HepG2 (cell line): Measurements from ENCODE around the gene INSYN2B. TPM values are rescaled to one million over a fixed set of nuclear protein-coding genes. Genes with fewer than 3 reads are reported as not detected.

ENCODE experiments used
- ATAC-seq: fragments of 200-7000 bp; cut with Tn5 transposase; 3 replicates; pipeline ENCODE4 v1.9.1; 2020; ENCODE audit warnings: mild to moderate bottlenecking, moderate library complexity
- BruUV-seq: library from RNA; stranded (reverse); fragments of 400-500 nt; replicated peaks from 2 replicates; lab custom pipeline; 2021; lab: Mats Ljungman, UMichigan
- CTCF ChIA-PET: fragments of 300-600 bp; formaldehyde crosslinking; extraction: SDS; loops from one replicate; lab custom pipeline; 2021; ENCODE audit warnings: low total read pairs, inconsistent platforms, low intra/inter-chr PET ratio; lab: Yijun Ruan, JAX
- POLR2A ChIA-PET: fragments of 350-600 bp; sonication (Branson Sonifier 250); formaldehyde crosslinking; loops from one replicate; lab custom pipeline; 2020; ENCODE audit warnings: antibody characterized with exemption, inconsistent platforms; lab: Yijun Ruan, JAX
- DNase-seq: peaks from one replicate; pipeline ENCODE4 v3.0.0-alpha.2; 2015; ENCODE audit warnings: low spot score
- FAIRE-seq: peaks from 3 replicates; lab custom pipeline; 2011; peaks lifted over from hg19 to GRCh38; lab: Jason Lieb, UNC
- H2AFZ ChIP-seq: one replicate; pipeline ENCODE4 v1.6.1; 2011; ENCODE audit warnings: low read length, inconsistent platforms
- H3K27ac ChIP-seq: fragments of 300-600 bp; 3 replicates; pipeline ENCODE4 v1.8.0; 2011; ENCODE audit warnings: mixed run types, mild to moderate bottlenecking, mixed read lengths, low read length, inconsistent platforms; ENCODE audit not compliant: insufficient read depth; ENCODE audit errors: extremely low read length
- H3K27me3 ChIP-seq, 2 experiments: fragments of 200-600 bp in 1 of 2; 2 replicates in 1 of 2; 3 replicates in 1 of 2; pipeline versions ENCODE4 v1.6.0 to v1.8.0; 2011; ENCODE audit warnings: low read length in 2 of 2, mild to moderate bottlenecking in 2 of 2, moderate library complexity in 2 of 2, inconsistent platforms in 1 of 2; ENCODE audit not compliant: insufficient read depth in 2 of 2, control insufficient read depth in 1 of 2
- H3K36me3 ChIP-seq, 2 experiments: fragments of 200-600 bp in 1 of 2; replicated peaks in 1 of 2; 2 replicates in 1 of 2; 3 replicates in 1 of 2; pipeline versions ENCODE4 v1.5.1 to v1.8.0; 2011; ENCODE audit warnings: low read length in 2 of 2, inconsistent platforms in 1 of 2; ENCODE audit not compliant: insufficient read depth in 2 of 2, control insufficient read depth in 1 of 2
- H3K4me1 ChIP-seq: 2 replicates; pipeline ENCODE4 v1.5.1; 2012; ENCODE audit warnings: low read length, inconsistent platforms; ENCODE audit not compliant: insufficient read depth
- H3K4me2 ChIP-seq: 2 replicates; pipeline ENCODE4 v1.6.0; 2011; ENCODE audit warnings: low read depth, low read length, inconsistent platforms
- H3K4me3 ChIP-seq, 3 experiments: fragments of 200-600 bp in 1 of 3; sonication (generic), shearing (Covaris generic) in 1 of 3; replicated peaks in 1 of 3; 2 replicates each; pipeline ENCODE4 v1.5.1; 2011 to 2016; ENCODE audit warnings: low read length in 3 of 3, inconsistent platforms in 2 of 3, low read depth in 2 of 3, mild to moderate bottlenecking in 2 of 3, control low read depth in 1 of 3, mixed read lengths in 1 of 3; ENCODE audit not compliant: insufficient read depth in 1 of 3
- H3K79me2 ChIP-seq: one replicate; pipeline ENCODE4 v1.6.1; 2011; ENCODE audit warnings: low read length, inconsistent platforms; ENCODE audit not compliant: insufficient read depth
- H3K9ac ChIP-seq: 2 replicates; pipeline ENCODE4 v1.6.0; 2011; ENCODE audit warnings: mild to moderate bottlenecking, low read depth, low read length, inconsistent platforms; ENCODE audit not compliant: insufficient read depth
- H3K9me3 ChIP-seq: 2 replicates; pipeline ENCODE4 v1.5.1; 2012; ENCODE audit warnings: mild to moderate bottlenecking, low read length
- H4K20me1 ChIP-seq: 2 replicates; pipeline ENCODE4 v1.6.0; 2011; ENCODE audit warnings: inconsistent platforms, mild to moderate bottlenecking, low read length, moderate library complexity; ENCODE audit not compliant: insufficient read depth
- ARNT ChIP-seq: fragments of 450-650 bp; IDR thresholded peaks from 2 replicates; pipeline ENCODE4 v1.6.1; 2017
- ELF4 ChIP-seq: sonication (generic); formaldehyde crosslinking; IDR thresholded peaks from 2 replicates; pipeline ENCODE4 v1.5.0; 2020; ENCODE audit warnings: missing genetic modification reagents, mild to moderate bottlenecking, moderate library complexity, borderline replicate concordance
- MED1 ChIP-seq: sonication (generic); formaldehyde crosslinking; IDR thresholded peaks from 2 replicates; pipeline ENCODE4 v1.4.0; 2020; ENCODE audit warnings: missing genetic modification reagents
- PHF21A ChIP-seq: sonication (generic); formaldehyde crosslinking; IDR thresholded peaks from 2 replicates; pipeline ENCODE4 v1.5.0; 2020; ENCODE audit warnings: mild to moderate bottlenecking, missing genetic modification reagents
- SRSF9 ChIP-seq: fragments of 200-400 bp; formaldehyde crosslinking; IDR thresholded peaks from 2 replicates; pipeline ENCODE4 v1.6.1; 2018; ENCODE audit warnings: borderline replicate concordance, mild to moderate bottlenecking, low read depth, low read length; ENCODE audit not compliant: insufficient read depth, poor library complexity, severe bottlenecking
- ZNF17 ChIP-seq: sonication (generic); formaldehyde crosslinking; IDR thresholded peaks from 2 replicates; pipeline ENCODE4 v1.5.0; 2020; ENCODE audit warnings: mild to moderate bottlenecking, missing genetic modification reagents
- WGBS: methylation state at CpG from one replicate; pipeline ENCODE4 v1.1.6; 2017; ENCODE audit warnings: low lambda C conversion rate; 5-methylcytosine and 5-hydroxymethylcytosine counted together
- in situ Hi-C: cut with HindIII; loops from 2 replicates; pipeline ENCODE4 v1.10.0; 2017; ENCODE audit warnings: low pct_unique_long_range_greater_than_20kb; ENCODE audit not compliant: extremely low pct_ligation_motif_present
- intact Hi-C: fragments of 100-400 bp; cut with micrococcal nuclease; formaldehyde crosslinking; loops from one replicate; pipeline ENCODE4 v1.10.0; 2022; ENCODE audit not compliant: unreplicated experiment
- polyA plus RNA-seq, 8 experiments: library from polyadenylated mRNA; depleted of rRNA in 3 of 8; stranded (reverse) in 7 of 8; unstranded in 1 of 8; fragments of >200 nt; fragmentation: Illumina TruSeq in 4 of 8; extraction: Trizol in 4 of 8; gene quantifications; 2 replicates each; pipeline versions ENCODE4 v1.2.1 to v1.2.3, GENCODE V29; 2011 to 2016; ENCODE audit warnings: low read depth in 4 of 8, missing spikeins in 1 of 8, mixed read lengths in 1 of 8; ENCODE audit not compliant: insufficient read depth in 1 of 8
- total RNA-seq, 5 experiments: library from RNA; depleted of rRNA; stranded (reverse); fragments of >200 nt; fragmentation: Illumina TruSeq; extraction: Trizol; gene quantifications; 2 replicates each; pipeline ENCODE4 v1.2.3, GENCODE V29; 2016; ENCODE audit warnings: low read depth in 1 of 5
- TF ChIP-seq, protein P1 (sequence below): sonication (generic); formaldehyde crosslinking; IDR thresholded peaks from 2 replicates; pipeline ENCODE4 v1.4.0; 2020; ENCODE audit warnings: missing genetic modification reagents
- TF ChIP-seq, protein P2 (sequence below): sonication (generic); formaldehyde crosslinking; IDR thresholded peaks from 2 replicates; pipeline ENCODE4 v1.8.0; 2022; ENCODE audit warnings: low read depth, missing genetic modification reagents

INSYN2B gene
- total and polyA plus RNA-seq, 2 of the 13 experiments (the other 11 are each of a cell fraction or from before 2014, with no cell fraction given) = not detected

GRCh38 chr5:169864483-169864882, 115.8 kb downstream of the INSYN2B start:
- Histone ChIP-seq H3K9ac (no peak overlapping the region), H3K4me3 (no peak overlapping the region), H3K79me2 (no peaks in the 10 kb centered on the region), H3K27ac (no peak overlapping the region), H3K4me1 (no peaks in the 10 kb centered on the region), H3K36me3 (no peaks in the 10 kb centered on the region), H3K27me3 (no peaks in the 10 kb centered on the region; a peak in 1 of 5 replicates), H3K4me2 (no peak overlapping the region), H3K9me3 (no peaks in the 10 kb centered on the region), H4K20me1 (no peaks in the 10 kb centered on the region), H2AFZ (no peak overlapping the region)
- no TSS peak for BruUV-seq
- FAIRE-seq (no peak), ATAC-seq (no peak), DNase-seq (no peak)
- TF ChIP-seq PHF21A (CRISPR knock-in tag) (no peak), MED1 (no peak), ARNT (no peak), ZNF17 (no peak), ELF4 (CRISPR knock-in tag) (no peak), SRSF9 (no peak)
- TF ChIP-seq, protein P1, sequence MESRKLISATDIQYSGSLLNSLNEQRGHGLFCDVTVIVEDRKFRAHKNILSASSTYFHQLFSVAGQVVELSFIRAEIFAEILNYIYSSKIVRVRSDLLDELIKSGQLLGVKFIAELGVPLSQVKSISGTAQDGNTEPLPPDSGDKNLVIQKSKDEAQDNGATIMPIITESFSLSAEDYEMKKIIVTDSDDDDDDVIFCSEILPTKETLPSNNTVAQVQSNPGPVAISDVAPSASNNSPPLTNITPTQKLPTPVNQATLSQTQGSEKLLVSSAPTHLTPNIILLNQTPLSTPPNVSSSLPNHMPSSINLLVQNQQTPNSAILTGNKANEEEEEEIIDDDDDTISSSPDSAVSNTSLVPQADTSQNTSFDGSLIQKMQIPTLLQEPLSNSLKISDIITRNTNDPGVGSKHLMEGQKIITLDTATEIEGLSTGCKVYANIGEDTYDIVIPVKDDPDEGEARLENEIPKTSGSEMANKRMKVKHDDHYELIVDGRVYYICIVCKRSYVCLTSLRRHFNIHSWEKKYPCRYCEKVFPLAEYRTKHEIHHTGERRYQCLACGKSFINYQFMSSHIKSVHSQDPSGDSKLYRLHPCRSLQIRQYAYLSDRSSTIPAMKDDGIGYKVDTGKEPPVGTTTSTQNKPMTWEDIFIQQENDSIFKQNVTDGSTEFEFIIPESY (CRISPR knock-in tag) = no peak
- TF ChIP-seq, protein P2, sequence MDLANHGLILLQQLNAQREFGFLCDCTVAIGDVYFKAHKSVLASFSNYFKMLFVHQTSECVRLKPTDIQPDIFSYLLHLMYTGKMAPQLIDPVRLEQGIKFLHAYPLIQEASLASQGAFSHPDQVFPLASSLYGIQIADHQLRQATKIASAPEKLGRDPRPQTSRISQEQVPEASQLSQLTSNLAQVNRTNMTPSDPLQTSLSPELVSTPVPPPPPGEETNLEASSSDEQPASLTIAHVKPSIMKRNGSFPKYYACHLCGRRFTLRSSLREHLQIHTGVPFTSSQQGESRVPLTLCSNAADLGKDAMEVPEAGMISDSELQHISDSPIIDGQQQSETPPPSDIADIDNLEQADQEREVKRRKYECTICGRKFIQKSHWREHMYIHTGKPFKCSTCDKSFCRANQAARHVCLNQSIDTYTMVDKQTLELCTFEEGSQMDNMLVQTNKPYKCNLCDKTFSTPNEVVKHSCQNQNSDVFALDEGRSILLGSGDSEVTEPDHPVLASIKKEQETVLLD (CRISPR knock-in tag) = no peak
- in situ Hi-C loops (no loop called here), intact Hi-C loops (no loop called here)
- ChIA-PET CTCF (no interaction called here), POLR2A (no interaction called here)
- 0% methylated on average over 1 of the region's 1 CpG for WGBS
